AG09309 (cell line): ENCODE results near the gene CTXN3.

Experiments
- DNase-seq: peaks from one replicate; pipeline ENCODE4 v3.0.0-alpha.2; 2010; ENCODE audit warnings: low read depth
- H3K4me3 ChIP-seq: 2 replicates; pipeline ENCODE4 v1.5.1; 2011; ENCODE audit warnings: mild to moderate bottlenecking, low read depth, low read length, moderate library complexity; ENCODE audit not compliant: control insufficient read depth
- CTCF ChIP-seq: IDR thresholded peaks from 2 replicates; pipeline ENCODE4 v1.5.1; 2011; ENCODE audit warnings: mild to moderate bottlenecking, low read depth, low read length, inconsistent platforms; ENCODE audit not compliant: insufficient read depth, control insufficient read depth; ENCODE audit errors: missing control alignments

Gene CTXN3

GRCh38 chr5:127619908-127620479 lies 28.9 kb upstream of the CTXN3 start:
- H3K4me3 ChIP-seq: no peak overlapping the region
- DNase-seq: no peak
- TF ChIP-seq CTCF: no peak

- no peak for TF ChIP-seq CTCF
- no peak for DNase-seq
- no peak overlapping the region for H3K4me3 ChIP-seq
Observed at GRCh38 chr5:127621601-127622325, 27.1 kb upstream of the CTXN3 start.

GRCh38 chr5:127634007-127634406 lies 14.9 kb upstream of the CTXN3 start:
- no peak for DNase-seq
- no peak for TF ChIP-seq CTCF
- H3K4me3 ChIP-seq: no peak overlapping the region

GRCh38 chr5:127639828-127640227 lies 9.1 kb upstream of the CTXN3 start:
- no peak for TF ChIP-seq CTCF
- no peak overlapping the region for H3K4me3 ChIP-seq
- DNase-seq: no peak

GRCh38 chr5:127642949-127643348 lies 5.9 kb upstream of the CTXN3 start:
- TF ChIP-seq CTCF: no peak
- H3K4me3 ChIP-seq: no peak overlapping the region
- no peak for DNase-seq

GRCh38 chr5:127643607-127644006 lies 5.3 kb upstream of the CTXN3 start:
- no peak for DNase-seq
- TF ChIP-seq CTCF: no peak
- H3K4me3 ChIP-seq: no peak overlapping the region

- no peak for DNase-seq
Observed at GRCh38 chr5:127645300-127645726, 3.6 kb upstream of the CTXN3 start.

More at GRCh38 chr5:127645300-127645726, 3.6 kb upstream of the CTXN3 start:
- no peak overlapping the region for H3K4me3 ChIP-seq
- no peak for TF ChIP-seq CTCF
